ENCODE data around the gene TASOR2. TPM values are rescaled to one million over a fixed set of nuclear protein-coding genes. Genes with fewer than 3 reads are reported as not detected.

The TASOR2 gene
- total and polyA plus RNA-seq, 2 donors (not counting 3 experiments of a cell fraction or from before 2014, with no cell fraction given): 13.6 to 49.9 TPM

DNA sequence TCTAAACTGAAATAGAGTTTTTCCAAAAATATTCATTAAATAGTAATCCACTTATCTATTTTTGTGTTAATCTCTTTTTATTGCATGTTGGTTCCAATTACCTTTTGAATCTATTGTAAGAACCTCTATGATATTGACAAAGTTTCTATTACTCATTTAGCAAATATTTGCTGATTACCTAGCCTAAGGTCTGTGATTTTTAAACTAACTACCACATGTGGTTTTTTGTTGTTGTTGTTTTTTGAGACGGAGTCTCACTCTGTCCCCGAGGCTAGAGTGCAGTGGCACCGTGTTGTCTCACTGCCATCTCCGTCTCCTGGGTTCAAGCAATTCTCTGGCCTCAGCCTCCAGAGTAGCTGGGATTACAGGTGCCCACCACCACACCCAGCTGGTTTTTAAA is 16.2 kb upstream of the TASOR2 start:
- no peaks in the 10 kb centered on the region for H3K36me3 ChIP-seq (ENCODE audit: control insufficient read depth in 2 of 2, extremely low read depth in 1 of 2, insufficient read depth in 2 of 2, low read length in 2 of 2)
- H3K79me2 ChIP-seq (ENCODE audit: control insufficient read depth, insufficient read depth, low read length): no peaks in the 10 kb centered on the region
- H3K4me3 ChIP-seq (replicated peaks in 1 of 3; ENCODE audit: insufficient read depth in 1 of 3, low read depth in 1 of 3, low read length in 3 of 3): no peak overlapping the region
- no peak overlapping the region for H3K27ac ChIP-seq (ENCODE audit: insufficient read depth, low read depth, low read length)
- CTCF ChIA-PET: no interaction called here
- peaks cover 6% of the 10 kb centered on the region for H3K4me1 ChIP-seq (ENCODE audit: control insufficient read depth, extremely low read depth, insufficient read depth, low read length)
- dilution Hi-C loops (cut with MboI; ENCODE audit: extremely low pct_ligation_motif_present, low sequenced_read_pairs): no loop called here
- no peak for FAIRE-seq
- no peak overlapping the region for H3K9ac ChIP-seq (replicated peaks; ENCODE audit: extremely low read depth, insufficient read depth, low read length)
- peaks cover 3 to 8% of the 10 kb centered on the region in 2 experiments for H3K27me3 ChIP-seq (ENCODE audit: control insufficient read depth in 2 of 2, insufficient read depth in 2 of 2, low read length in 2 of 2)
- intact Hi-C loops (cut with micrococcal nuclease): no loop called here
- TF ChIP-seq POLR2AphosphoS5 (IDR thresholded peaks at IDR 0.05; ENCODE audit: insufficient read depth, low read depth, low read length): no peak
- POLR2A ChIA-PET: no interaction called here
- no peaks in the 10 kb centered on the region for H4K20me1 ChIP-seq (replicated peaks; ENCODE audit: control insufficient read depth, extremely low read depth, insufficient read depth, low read length)
- no peaks in the 10 kb centered on the region for H3K9me3 ChIP-seq (replicated peaks; ENCODE audit: control insufficient read depth, insufficient read depth, low read length)
- no peak overlapping the region for H3K4me2 ChIP-seq (ENCODE audit: insufficient read depth, low read length)
- H2AFZ ChIP-seq (ENCODE audit: low read depth, low read length): no peak overlapping the region
- no peaks in the 10 kb centered on the region for H3K9me1 ChIP-seq (replicated peaks; ENCODE audit: control insufficient read depth, extremely low read depth, insufficient read depth, low read length)
- BruUV-seq (replicated peaks): no TSS peak
- no peak for DNase-seq (ENCODE audit: low read depth, low spot score)

DNA sequence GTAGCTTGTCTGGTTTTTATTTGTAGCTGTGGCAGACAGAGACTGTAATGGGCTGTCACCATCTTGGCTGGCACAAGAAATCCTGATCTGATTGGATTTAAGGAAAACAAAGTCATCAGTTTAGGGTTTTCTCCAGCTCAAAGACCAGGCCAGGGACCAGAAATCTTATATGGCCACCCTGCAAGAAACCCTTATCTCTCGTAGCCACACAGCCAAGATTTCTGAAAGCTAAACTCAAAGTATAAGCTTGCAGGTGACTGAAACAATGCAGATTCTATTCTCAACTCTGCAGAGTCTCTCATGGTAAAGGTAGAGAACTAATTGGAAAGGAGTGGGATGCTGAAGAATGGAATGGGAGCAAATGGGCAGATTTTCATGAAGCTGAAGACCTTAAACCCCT is 15.0 kb upstream of the TASOR2 start:
- H3K9me1 ChIP-seq (replicated peaks; ENCODE audit: control insufficient read depth, extremely low read depth, insufficient read depth, low read length): no peaks in the 10 kb centered on the region
- H3K79me2 ChIP-seq (ENCODE audit: control insufficient read depth, insufficient read depth, low read length): no peaks in the 10 kb centered on the region
- peaks cover 3 to 8% of the 10 kb centered on the region in 2 experiments for H3K27me3 ChIP-seq (ENCODE audit: control insufficient read depth in 2 of 2, insufficient read depth in 2 of 2, low read length in 2 of 2)
- dilution Hi-C loops (cut with MboI; ENCODE audit: extremely low pct_ligation_motif_present, low sequenced_read_pairs) (no loop called here), intact Hi-C loops (cut with micrococcal nuclease) (no loop called here)
- TF ChIP-seq, protein P1, sequence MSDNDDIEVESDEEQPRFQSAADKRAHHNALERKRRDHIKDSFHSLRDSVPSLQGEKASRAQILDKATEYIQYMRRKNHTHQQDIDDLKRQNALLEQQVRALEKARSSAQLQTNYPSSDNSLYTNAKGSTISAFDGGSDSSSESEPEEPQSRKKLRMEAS (IDR thresholded peaks at IDR 0.05; ENCODE audit: insufficient read depth, insufficient read length): no peak
- TF ChIP-seq MYC (IDR thresholded peaks at IDR 0.05; ENCODE audit: low read depth, low read length): no peak
- TF ChIP-seq, protein P2, sequence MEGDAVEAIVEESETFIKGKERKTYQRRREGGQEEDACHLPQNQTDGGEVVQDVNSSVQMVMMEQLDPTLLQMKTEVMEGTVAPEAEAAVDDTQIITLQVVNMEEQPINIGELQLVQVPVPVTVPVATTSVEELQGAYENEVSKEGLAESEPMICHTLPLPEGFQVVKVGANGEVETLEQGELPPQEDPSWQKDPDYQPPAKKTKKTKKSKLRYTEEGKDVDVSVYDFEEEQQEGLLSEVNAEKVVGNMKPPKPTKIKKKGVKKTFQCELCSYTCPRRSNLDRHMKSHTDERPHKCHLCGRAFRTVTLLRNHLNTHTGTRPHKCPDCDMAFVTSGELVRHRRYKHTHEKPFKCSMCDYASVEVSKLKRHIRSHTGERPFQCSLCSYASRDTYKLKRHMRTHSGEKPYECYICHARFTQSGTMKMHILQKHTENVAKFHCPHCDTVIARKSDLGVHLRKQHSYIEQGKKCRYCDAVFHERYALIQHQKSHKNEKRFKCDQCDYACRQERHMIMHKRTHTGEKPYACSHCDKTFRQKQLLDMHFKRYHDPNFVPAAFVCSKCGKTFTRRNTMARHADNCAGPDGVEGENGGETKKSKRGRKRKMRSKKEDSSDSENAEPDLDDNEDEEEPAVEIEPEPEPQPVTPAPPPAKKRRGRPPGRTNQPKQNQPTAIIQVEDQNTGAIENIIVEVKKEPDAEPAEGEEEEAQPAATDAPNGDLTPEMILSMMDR (IDR thresholded peaks at IDR 0.05; ENCODE audit: extremely low read depth in 1 of 2, insufficient read depth in 1 of 2, low read depth in 1 of 2, low read length in 2 of 2): no peak
- TF ChIP-seq FOS (IDR thresholded peaks at IDR 0.05; ENCODE audit: borderline replicate concordance, insufficient read depth, low read length): no peak
- no peak for TF ChIP-seq POLR2AphosphoS5 (IDR thresholded peaks at IDR 0.05; ENCODE audit: insufficient read depth, low read depth, low read length)
- TF ChIP-seq GATA2 (IDR thresholded peaks at IDR 0.05; ENCODE audit: insufficient read depth, insufficient read length, low read depth, low read length): no peak
- no peak for TF ChIP-seq POLR2A (IDR thresholded peaks at IDR 0.05; ENCODE audit: low read depth, low read length)
- TF ChIP-seq EZH2 (IDR thresholded peaks at IDR 0.05; ENCODE audit: borderline replicate concordance, low read depth, low read length, severe bottlenecking): no peak
- no peak for TF ChIP-seq JUN (IDR thresholded peaks at IDR 0.05; ENCODE audit: borderline replicate concordance, insufficient read depth, insufficient read length, low read depth)
- no peak overlapping the region for H3K9ac ChIP-seq (replicated peaks; ENCODE audit: extremely low read depth, insufficient read depth, low read length)
- H2AFZ ChIP-seq (ENCODE audit: low read depth, low read length): no peak overlapping the region
- H3K9me3 ChIP-seq (replicated peaks; ENCODE audit: control insufficient read depth, insufficient read depth, low read length): no peaks in the 10 kb centered on the region
- ChIA-PET CTCF (interaction anchor here (1.3 to 1.6 kb wide), 2 partner anchors 129 to 732 kb away, joined by 3 read pairs; no protein-coding TSS in a partner anchor), POLR2A (no interaction called here)
- peaks cover 6% of the 10 kb centered on the region for H3K4me1 ChIP-seq (ENCODE audit: control insufficient read depth, extremely low read depth, insufficient read depth, low read length)
- no peak overlapping the region for H3K4me2 ChIP-seq (ENCODE audit: insufficient read depth, low read length)
- no peaks in the 10 kb centered on the region for H4K20me1 ChIP-seq (replicated peaks; ENCODE audit: control insufficient read depth, extremely low read depth, insufficient read depth, low read length)
- no TSS peak for BruUV-seq (replicated peaks)
- FAIRE-seq: no peak
- DNase-seq (ENCODE audit: low read depth, low spot score): no peak
- H3K4me3 ChIP-seq (replicated peaks in 1 of 3; ENCODE audit: insufficient read depth in 1 of 3, low read depth in 1 of 3, low read length in 3 of 3): no peak overlapping the region
- H3K36me3 ChIP-seq (ENCODE audit: control insufficient read depth in 2 of 2, extremely low read depth in 1 of 2, insufficient read depth in 2 of 2, low read length in 2 of 2): no peaks in the 10 kb centered on the region
- H3K27ac ChIP-seq (ENCODE audit: insufficient read depth, low read depth, low read length): no peak overlapping the region
